ENCODE data around the gene SIGLEC11.
"Not testable (repeated sequence)": the region's sequence is repeated elsewhere in the genome, so short reads cannot be mapped to it uniquely, and the experiment has no call there.

SIGLEC11 gene

GRCh38 chr19:49984491-49984890 lies 23.5 kb upstream of the SIGLEC11 start:
- no peak overlapping the region for H3K4me3 ChIP-seq (ENCODE audit: low read depth, low read length)
- no peak for DNase-seq (ENCODE audit: low read depth)

- H3K4me3 ChIP-seq (ENCODE audit: low read depth, low read length): no peak overlapping the region
- DNase-seq (ENCODE audit: low read depth): no peak
These were observed 22.8 kb upstream of the SIGLEC11 start for GRCh38 chr19:49983645-49984229.

GRCh38 chr19:49981603-49982593 lies 20.9 kb upstream of the SIGLEC11 start:
- no peak for DNase-seq (ENCODE audit: low read depth)
- no peak overlapping the region for H3K4me3 ChIP-seq (ENCODE audit: low read depth, low read length)

DNA sequence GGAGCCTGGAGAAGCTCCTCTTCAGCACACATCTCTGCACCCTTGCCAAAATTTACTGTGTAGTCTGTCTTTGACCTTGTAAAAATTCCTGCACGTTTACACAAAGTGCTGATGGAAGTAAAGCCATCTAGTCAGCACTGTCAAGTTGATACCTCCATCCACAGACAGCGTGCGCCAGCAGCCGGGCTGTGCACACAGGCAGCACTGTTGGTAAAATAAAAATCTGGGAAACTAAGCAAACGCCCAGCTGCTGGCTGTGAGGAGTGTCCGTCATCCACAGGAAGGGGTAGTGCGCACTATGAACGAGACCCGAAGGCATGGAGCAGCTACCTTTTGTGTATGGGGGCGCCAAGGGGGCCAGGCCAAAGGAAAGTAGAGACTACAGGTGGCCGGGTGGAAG lies 17.4 kb upstream of the SIGLEC11 start:
- no peak overlapping the region for H3K4me3 ChIP-seq (ENCODE audit: low read depth, low read length)
- DNase-seq (ENCODE audit: low read depth): no peak

DNA sequence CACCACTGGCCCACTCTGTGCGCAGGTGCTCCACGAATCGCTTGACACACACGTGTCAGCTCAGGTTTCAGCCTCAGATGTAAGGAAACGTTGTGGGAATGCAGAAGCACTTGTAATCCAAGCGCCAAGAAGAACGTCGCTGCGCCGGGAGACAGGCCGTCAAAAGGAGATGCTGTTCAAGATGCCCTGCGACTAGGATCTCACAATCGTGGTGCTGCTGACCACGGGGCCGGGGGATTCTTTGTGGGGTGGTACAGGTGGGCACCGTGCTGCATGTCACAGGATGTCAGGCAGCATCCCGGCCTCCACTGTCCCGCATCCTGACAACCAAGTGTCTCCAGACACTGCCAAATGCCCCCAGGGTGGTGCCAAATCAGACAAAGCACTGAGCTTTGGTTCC lies 16.9 kb upstream of the SIGLEC11 start:
- no peak for DNase-seq (ENCODE audit: low read depth)
- H3K4me3 ChIP-seq (ENCODE audit: low read depth, low read length): no peak overlapping the region

DNA sequence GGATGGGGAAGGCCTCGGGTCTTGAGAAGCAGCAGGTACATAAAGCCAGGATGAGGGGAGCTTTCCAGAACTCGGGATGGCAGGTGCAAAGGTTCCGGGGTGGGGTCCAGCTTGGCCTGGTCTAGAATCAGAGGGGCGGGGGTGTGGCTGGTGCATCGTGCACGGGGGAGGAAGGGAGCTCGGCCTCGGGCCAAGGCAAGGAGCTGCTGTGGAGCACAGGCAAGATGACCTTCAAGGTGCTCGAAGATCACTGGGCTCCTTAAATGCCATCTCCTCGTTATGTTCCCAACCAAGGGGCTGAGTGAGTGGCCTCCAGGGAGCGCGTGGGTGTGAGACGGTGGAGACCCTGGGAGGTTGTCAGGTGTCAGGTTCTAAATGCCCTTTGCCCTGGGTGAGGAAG lies 16.1 kb upstream of the SIGLEC11 start:
- no peak for DNase-seq (ENCODE audit: low read depth)
- H3K4me3 ChIP-seq (ENCODE audit: low read depth, low read length): no peak overlapping the region

GRCh38 chr19:49976496-49976895 lies 15.5 kb upstream of the SIGLEC11 start:
- H3K4me3 ChIP-seq (ENCODE audit: low read depth, low read length): no peak overlapping the region
- no peak for DNase-seq (ENCODE audit: low read depth)

- no peak overlapping the region for H3K4me3 ChIP-seq (ENCODE audit: low read depth, low read length)
- DNase-seq (ENCODE audit: low read depth): no peak
These were observed 14.1 kb upstream of the SIGLEC11 start for GRCh38 chr19:49975051-49975450.

DNA sequence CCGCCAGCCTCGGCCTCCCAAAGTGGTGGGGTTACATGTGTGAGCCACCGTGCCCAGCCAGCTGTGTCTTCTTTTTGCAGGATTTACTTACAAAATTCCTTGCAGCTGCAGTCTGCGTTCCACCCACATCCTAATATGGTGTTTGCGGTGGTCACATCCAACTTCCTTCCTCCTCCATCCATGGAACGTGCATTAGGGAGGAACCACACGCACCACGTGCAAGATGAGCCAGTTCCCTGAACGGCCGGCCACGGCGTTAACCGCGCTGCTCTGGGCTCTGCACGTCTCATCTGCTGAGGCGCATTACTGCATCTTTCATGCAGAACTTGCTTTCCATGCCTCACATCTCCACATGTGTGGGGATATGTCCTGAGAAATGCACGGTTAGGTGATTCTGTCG lies 13.0 kb upstream of the SIGLEC11 start:
- no peak overlapping the region for H3K4me3 ChIP-seq (ENCODE audit: low read depth, low read length)
- no peak for DNase-seq (ENCODE audit: low read depth)

DNA sequence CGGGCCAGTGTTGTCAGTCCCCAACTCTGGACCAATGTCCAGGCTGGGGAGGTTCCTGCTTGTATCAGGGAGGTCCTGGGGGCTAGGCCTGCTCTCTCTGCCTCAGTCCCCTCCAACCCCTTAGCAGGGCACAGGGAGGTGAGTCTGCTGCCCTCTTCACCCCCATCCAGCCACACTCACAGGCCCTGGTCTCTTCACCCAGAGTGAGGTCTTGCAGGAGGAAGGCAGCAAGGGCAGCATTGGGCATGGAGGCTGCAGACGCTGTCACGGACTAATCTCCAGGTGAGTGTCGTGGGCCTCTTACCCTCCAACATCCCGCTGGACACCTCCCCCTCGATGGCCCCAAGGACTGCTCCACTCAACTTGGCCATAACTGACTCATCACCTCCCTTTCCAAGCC lies 11.9 kb upstream of the SIGLEC11 start:
- no peak for DNase-seq (ENCODE audit: low read depth)
- H3K4me3 ChIP-seq (ENCODE audit: low read depth, low read length): no peak overlapping the region

GRCh38 chr19:49971991-49972411 lies 11.0 kb upstream of the SIGLEC11 start:
- H3K4me3 ChIP-seq (ENCODE audit: low read depth, low read length): no peak overlapping the region
- no peak for DNase-seq (ENCODE audit: low read depth)

DNA sequence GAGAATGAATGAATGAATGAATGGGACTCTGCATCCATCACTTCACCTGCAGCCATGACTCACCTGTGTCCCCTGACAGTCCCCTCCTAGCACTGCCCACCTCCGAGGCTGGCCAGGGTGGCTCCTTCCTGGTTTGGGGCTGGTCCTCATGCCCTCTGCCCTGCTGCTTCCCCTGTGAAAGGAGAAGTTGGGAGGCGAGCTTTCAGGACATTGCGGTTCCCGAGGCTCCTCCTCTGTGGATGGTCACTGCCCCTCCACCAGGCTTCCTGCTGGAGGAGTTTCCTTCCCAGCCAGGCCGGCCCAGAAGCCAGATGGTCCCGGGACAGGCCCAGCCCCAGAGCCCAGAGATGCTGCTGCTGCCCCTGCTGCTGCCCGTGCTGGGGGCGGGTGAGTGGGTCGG lies 8.4 kb upstream of the SIGLEC11 start:
- not testable (repeated sequence) for H3K4me3 ChIP-seq (ENCODE audit: low read depth, low read length); DNase-seq (ENCODE audit: low read depth)

GRCh38 chr19:49968279-49968922 lies 7.4 kb upstream of the SIGLEC11 start:
- H3K4me3 ChIP-seq (ENCODE audit: low read depth, low read length): no peak overlapping the region
- DNase-seq (ENCODE audit: low read depth): no peak

GRCh38 chr19:49959892-49960291 lies 1.1 kb downstream of the SIGLEC11 start:
- DNase-seq (ENCODE audit: low read depth); H3K4me3 ChIP-seq (ENCODE audit: low read depth, low read length): not testable (repeated sequence)

GRCh38 chr19:49958596-49958995 lies 2.4 kb downstream of the SIGLEC11 start:
- H3K4me3 ChIP-seq (ENCODE audit: low read depth, low read length); DNase-seq (ENCODE audit: low read depth): not testable (repeated sequence)

- DNase-seq (ENCODE audit: low read depth); H3K4me3 ChIP-seq (ENCODE audit: low read depth, low read length): not testable (repeated sequence)
These were observed 2.8 kb downstream of the SIGLEC11 start for GRCh38 chr19:49958144-49958543.

DNA sequence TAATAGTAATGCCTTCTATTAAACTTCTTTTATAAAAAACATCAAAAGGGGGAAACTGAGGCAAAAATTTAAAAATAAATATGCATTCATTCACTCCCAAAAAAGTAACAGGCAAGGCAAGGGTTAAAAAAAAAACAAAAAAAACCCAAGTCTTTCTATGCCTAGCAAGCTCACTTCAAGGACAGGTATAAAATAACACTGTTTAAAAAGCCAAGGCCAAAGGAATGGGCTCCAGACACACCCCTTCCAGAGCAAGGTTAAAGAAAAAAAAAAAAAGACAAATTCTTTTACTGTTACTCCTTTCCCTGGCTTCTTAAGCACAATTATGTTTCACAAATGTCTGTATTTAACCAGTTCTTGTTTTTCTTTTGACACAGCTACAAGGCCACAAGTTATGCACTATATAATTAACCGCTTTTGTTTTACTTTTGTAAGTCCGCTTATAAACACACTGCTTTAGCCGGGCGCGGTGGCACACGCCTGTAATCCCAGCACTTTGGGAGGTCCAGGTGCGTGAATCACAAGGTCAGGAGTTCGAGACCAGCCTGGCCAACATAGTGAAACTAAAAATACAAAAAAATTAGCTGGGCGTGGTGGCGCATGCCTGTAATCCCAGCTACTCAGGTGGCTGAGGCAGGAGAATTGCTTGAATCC lies 3.6 kb downstream of the SIGLEC11 start:
- no peak overlapping the region for H3K4me3 ChIP-seq (ENCODE audit: low read depth, low read length)
- DNase-seq (ENCODE audit: low read depth): no peak

DNA sequence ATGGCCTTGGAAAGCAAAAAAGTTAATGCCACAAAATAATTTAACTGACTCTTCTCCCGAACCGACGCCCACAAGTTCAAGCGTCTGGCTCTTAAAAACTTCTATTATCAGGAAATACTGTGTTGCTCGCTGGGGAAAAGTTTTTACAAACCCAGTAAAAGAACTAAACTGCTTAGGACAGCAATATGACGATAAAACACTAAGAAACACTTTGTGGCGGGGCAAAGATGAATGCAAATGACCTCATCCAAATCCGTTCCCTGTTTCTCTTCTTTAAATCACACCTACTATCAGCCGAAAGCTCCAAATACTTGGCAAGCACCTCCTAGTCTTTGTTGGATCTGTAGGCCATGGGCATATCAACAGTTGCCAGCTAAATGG lies 4.9 kb downstream of the SIGLEC11 start:
- DNase-seq (ENCODE audit: low read depth): no peak

DNA sequence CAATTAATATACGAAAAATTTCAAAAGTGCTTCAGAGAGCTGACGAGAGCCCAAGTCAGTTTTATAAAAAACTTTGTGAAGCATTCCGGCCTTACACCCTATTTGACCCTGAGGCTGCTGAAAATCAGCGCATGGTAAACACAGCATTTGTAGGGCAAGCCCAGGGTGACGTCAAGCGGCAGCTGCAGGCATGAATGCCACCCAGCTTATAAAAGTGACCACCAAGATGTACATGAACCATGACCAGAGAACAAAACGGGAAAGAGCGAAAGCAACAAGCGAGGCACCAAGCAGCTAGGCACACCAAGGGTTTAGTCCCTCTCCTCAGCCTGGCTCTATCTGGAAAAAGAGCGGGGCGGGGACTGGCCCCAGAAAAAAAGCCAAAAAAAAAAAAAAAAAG lies 6.0 kb downstream of the SIGLEC11 start:
- DNase-seq (ENCODE audit: low read depth): no peak

More for the DNA sequence above, 4.9 kb downstream of the SIGLEC11 start:
- no peak overlapping the region for H3K4me3 ChIP-seq (ENCODE audit: low read depth, low read length)

More for the DNA sequence above, 6.0 kb downstream of the SIGLEC11 start:
- no peak overlapping the region for H3K4me3 ChIP-seq (ENCODE audit: low read depth, low read length)

Measured in skeletal muscle cell (primary cell).